ENCODE measurements around the gene CPT1A. TPM values are rescaled to one million over a fixed set of nuclear protein-coding genes. Genes with fewer than 3 reads are reported as not detected.
A peak's percentile ranks its signal among the peaks of the same experiment; 100 is the strongest.

The CPT1A gene
- total RNA-seq, 2 experiments from 2014 or later, result 11.3 to 13.2 TPM

DNA sequence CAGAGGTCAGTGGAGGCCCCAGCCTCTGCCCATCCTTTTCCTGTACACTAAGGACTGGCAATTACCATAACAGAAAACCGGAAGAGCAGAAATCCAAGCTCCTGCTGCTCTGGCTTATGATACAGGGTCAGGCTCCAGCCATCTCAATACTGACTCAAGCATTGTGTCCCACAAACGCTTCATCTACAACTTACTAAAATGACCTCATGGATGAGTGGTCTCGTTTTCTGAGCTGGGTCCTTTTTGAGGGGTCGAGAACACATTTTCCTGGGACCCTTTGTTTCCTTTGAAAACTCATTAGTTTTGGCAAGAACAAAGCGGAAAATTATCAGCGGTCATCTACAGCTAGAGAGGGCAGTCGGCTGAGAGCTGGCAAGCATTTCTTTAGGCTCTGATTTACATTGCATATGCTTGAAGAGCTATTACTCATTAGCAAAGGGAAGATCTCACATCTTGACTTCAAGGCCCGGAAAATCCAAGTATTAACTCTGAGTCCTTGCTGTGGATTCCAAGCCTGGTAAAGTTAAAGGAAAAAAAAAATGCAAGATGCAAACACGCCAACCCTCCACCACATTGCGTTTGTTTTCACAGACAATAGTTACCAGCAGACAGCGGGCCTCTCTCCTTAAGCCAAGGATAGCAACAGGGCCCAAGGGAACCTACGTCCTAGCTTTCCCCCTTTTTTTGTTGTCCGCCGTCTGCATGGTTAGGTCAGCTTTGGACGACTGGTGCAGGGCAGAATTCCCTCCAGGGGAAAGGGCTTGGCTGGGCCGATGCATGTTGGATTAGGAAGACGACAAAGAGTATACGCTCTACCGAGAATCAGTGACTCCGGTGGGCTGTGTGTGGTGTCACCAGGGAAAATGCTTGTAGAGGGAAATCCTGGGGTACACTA lies 92.2 kb downstream of the CPT1A start:
- Histone ChIP-seq H3K4me1 (ENCODE audit: insufficient read depth, low read length) (peaks cover 18% of the 10 kb centered on the region), H3K9me3 (ENCODE audit: control insufficient read depth in 1 of 2, insufficient read depth in 1 of 2, low read length in 2 of 2) (no peaks in the 10 kb centered on the region), H3K27ac (ENCODE audit: low read depth in 1 of 2, low read length in 2 of 2) (peak overlapping the region in 1 of 2 donors; percentile 5), H3K27me3 (ENCODE audit: control insufficient read depth in 1 of 2, insufficient read depth in 2 of 2, low read length in 2 of 2) (no peaks in the 10 kb centered on the region), H3K36me3 (ENCODE audit: insufficient read depth, low read length) (peaks cover 8% of the 10 kb centered on the region), H3K4me3 (ENCODE audit: low read length) (no peak overlapping the region)
- H3K9me3 Mint-ChIP-seq, result no peaks in the 10 kb centered on the region
- no peaks in the 10 kb centered on the region for H3K27me3 Mint-ChIP-seq
- ChIA-PET CTCF (interaction anchor here (0.5 to 1.6 kb wide), 3 partner anchors 89 to 95 kb away, joined by 3 to 4 read pairs (median 3); partner anchors contain the start of gene CPT1A), POLR2A (interaction anchor here (0.9 to 2.0 kb wide), 2 partner anchors 94 to 287 kb away, joined by 4 to 8 read pairs; no protein-coding TSS in a partner anchor)
- H3K27ac Mint-ChIP-seq, result peak overlapping the region; percentile 58
- DNase-seq (no peak), ATAC-seq (ENCODE audit: poor library complexity) (no peak)
- peaks cover 11% of the 10 kb centered on the region for H3K4me1 Mint-ChIP-seq (ENCODE audit: low read depth)
- no peak for TF ChIP-seq CTCF (IDR thresholded peaks at IDR 0.05)
- H3K4me3 Mint-ChIP-seq, result peak overlapping the region; percentile 84
- peaks cover 19% of the 10 kb centered on the region for H3K36me3 Mint-ChIP-seq (ENCODE audit: low read depth)
- intact Hi-C loops (cut with DNase I, micrococcal nuclease), result loop anchor here (2.0 to 10.0 kb wide), 5 partner anchors 93 to 925 kb away; partner anchors contain the start of genes CHKA (in 1 of the 2), CPT1A (in 1 of the 2), LTO1 (in 1 of the 2) and TPCN2 (in 1 of the 2)

- Histone ChIP-seq H3K36me3 (ENCODE audit: insufficient read depth, low read length) (peaks cover 14% of the 10 kb centered on the region), H3K4me1 (ENCODE audit: insufficient read depth, low read length) (peaks cover 18% of the 10 kb centered on the region), H3K27ac (ENCODE audit: low read depth in 1 of 2, low read length in 2 of 2) (no peak overlapping the region), H3K9me3 (ENCODE audit: control insufficient read depth in 1 of 2, insufficient read depth in 1 of 2, low read length in 2 of 2) (no peaks in the 10 kb centered on the region), H3K27me3 (ENCODE audit: control insufficient read depth in 1 of 2, insufficient read depth in 2 of 2, low read length in 2 of 2) (no peaks in the 10 kb centered on the region), H3K4me3 (ENCODE audit: low read length) (no peak overlapping the region)
- TF ChIP-seq CTCF (IDR thresholded peaks at IDR 0.05), result no peak
- no peak for DNase-seq
- Mint-ChIP-seq H3K4me3 (no peak overlapping the region), H3K36me3 (ENCODE audit: low read depth) (peaks cover 30% of the 10 kb centered on the region), H3K27me3 (no peaks in the 10 kb centered on the region), H3K4me1 (ENCODE audit: low read depth) (peaks cover 11% of the 10 kb centered on the region), H3K9me3 (no peaks in the 10 kb centered on the region), H3K27ac (no peak overlapping the region)
- POLR2A ChIA-PET, result no interaction called here
- CTCF ChIA-PET, result no interaction called here
- ATAC-seq (ENCODE audit: poor library complexity), result no peak
- intact Hi-C loops (cut with DNase I, micrococcal nuclease), result no loop called here
Measured at GRCh38 chr11:68748061-68748460, 93.7 kb downstream of the CPT1A start.

- Mint-ChIP-seq H3K36me3 (ENCODE audit: low read depth) (peaks cover 33% of the 10 kb centered on the region), H3K4me1 (ENCODE audit: low read depth) (no peaks in the 10 kb centered on the region), H3K9me3 (no peaks in the 10 kb centered on the region), H3K27ac (no peak overlapping the region), H3K27me3 (no peaks in the 10 kb centered on the region), H3K4me3 (no peak overlapping the region)
- POLR2A ChIA-PET, result no interaction called here
- CTCF ChIA-PET, result no interaction called here
- ATAC-seq (ENCODE audit: poor library complexity), result no peak
- DNase-seq, result no peak
- Histone ChIP-seq H3K27me3 (ENCODE audit: control insufficient read depth in 1 of 2, insufficient read depth in 2 of 2, low read length in 2 of 2) (no peaks in the 10 kb centered on the region), H3K9me3 (ENCODE audit: control insufficient read depth in 1 of 2, insufficient read depth in 1 of 2, low read length in 2 of 2) (no peaks in the 10 kb centered on the region), H3K36me3 (ENCODE audit: insufficient read depth, low read length) (peaks cover 14% of the 10 kb centered on the region), H3K4me1 (ENCODE audit: insufficient read depth, low read length) (no peaks in the 10 kb centered on the region), H3K4me3 (ENCODE audit: low read length) (no peak overlapping the region), H3K27ac (ENCODE audit: low read depth in 1 of 2, low read length in 2 of 2) (no peak overlapping the region)
- intact Hi-C loops (cut with DNase I, micrococcal nuclease), result no loop called here
- no peak for TF ChIP-seq CTCF (IDR thresholded peaks at IDR 0.05)
Measured at GRCh38 chr11:68743539-68743938, 98.2 kb downstream of the CPT1A start.
